ENCODE data around the gene OR10H4. TPM values are rescaled to one million over a fixed set of nuclear protein-coding genes. Genes with fewer than 3 reads are reported as not detected.

Gene OR10H4
- total RNA-seq, 1 experiment from 2014 or later, result not detected

GRCh38 chr19:15919243-15919642 is 29.6 kb upstream of the OR10H4 start:
- intact Hi-C loops (cut with micrococcal nuclease; ENCODE audit: unreplicated experiment), result no loop called here
- peaks cover 19% of the 10 kb centered on the region for H3K27me3 ChIP-seq (replicated peaks; ENCODE audit: insufficient read depth, low read depth, low read length, poor library complexity)
- H3K9me3 ChIP-seq (ENCODE audit: low read depth, low read length, poor library complexity, severe bottlenecking), result peaks cover 4% of the 10 kb centered on the region
- no peak for DNase-seq (ENCODE audit: low spot score)
- H3K27ac ChIP-seq (ENCODE audit: low read depth, low read length, poor library complexity, severe bottlenecking), result no peak overlapping the region
- H3K4me3 ChIP-seq (ENCODE audit: low read depth, low read length, poor library complexity, severe bottlenecking), result no peak overlapping the region
- no peaks in the 10 kb centered on the region for H3K36me3 ChIP-seq (ENCODE audit: insufficient read depth, low read length, poor library complexity, severe bottlenecking)
- no peak for TF ChIP-seq EZH2 (IDR thresholded peaks at IDR 0.05; ENCODE audit: borderline replicate concordance, low read depth, low read length, poor library complexity, severe bottlenecking)
- TF ChIP-seq, protein P1, sequence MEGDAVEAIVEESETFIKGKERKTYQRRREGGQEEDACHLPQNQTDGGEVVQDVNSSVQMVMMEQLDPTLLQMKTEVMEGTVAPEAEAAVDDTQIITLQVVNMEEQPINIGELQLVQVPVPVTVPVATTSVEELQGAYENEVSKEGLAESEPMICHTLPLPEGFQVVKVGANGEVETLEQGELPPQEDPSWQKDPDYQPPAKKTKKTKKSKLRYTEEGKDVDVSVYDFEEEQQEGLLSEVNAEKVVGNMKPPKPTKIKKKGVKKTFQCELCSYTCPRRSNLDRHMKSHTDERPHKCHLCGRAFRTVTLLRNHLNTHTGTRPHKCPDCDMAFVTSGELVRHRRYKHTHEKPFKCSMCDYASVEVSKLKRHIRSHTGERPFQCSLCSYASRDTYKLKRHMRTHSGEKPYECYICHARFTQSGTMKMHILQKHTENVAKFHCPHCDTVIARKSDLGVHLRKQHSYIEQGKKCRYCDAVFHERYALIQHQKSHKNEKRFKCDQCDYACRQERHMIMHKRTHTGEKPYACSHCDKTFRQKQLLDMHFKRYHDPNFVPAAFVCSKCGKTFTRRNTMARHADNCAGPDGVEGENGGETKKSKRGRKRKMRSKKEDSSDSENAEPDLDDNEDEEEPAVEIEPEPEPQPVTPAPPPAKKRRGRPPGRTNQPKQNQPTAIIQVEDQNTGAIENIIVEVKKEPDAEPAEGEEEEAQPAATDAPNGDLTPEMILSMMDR (conservative IDR thresholded peaks at IDR 0.05; ENCODE audit: low read depth, low read length), result no peak
- ChIA-PET CTCF (no interaction called here), POLR2A (ENCODE audit: low non-redundant PET) (no interaction called here)
- H3K4me1 ChIP-seq (ENCODE audit: insufficient read depth, low read length, poor library complexity, severe bottlenecking), result no peaks in the 10 kb centered on the region
- no TSS peak for BruUV-seq (replicated peaks)

DNA sequence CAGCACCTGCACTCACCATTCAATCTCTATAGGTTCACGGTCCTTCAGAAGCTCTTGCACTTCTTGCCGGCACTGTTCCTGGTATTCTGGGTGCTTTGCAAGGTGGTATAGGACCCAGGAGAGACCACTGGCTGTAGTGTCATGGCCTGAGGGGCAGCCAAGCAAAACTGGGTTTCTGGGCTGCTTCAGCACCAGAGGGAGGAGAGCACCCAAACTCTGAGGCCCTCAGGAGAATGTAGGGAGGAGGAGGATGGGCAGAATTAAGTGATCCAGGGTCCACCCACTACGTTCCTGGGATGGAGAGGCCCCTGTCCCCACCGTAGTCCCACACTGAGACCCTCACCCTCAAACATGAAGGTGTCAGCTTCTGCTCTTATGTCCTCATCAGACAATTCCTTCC is 26.8 kb upstream of the OR10H4 start:
- POLR2A ChIA-PET (ENCODE audit: low non-redundant PET), result no interaction called here
- TF ChIP-seq EZH2 (IDR thresholded peaks at IDR 0.05; ENCODE audit: borderline replicate concordance, low read depth, low read length, poor library complexity, severe bottlenecking), result no peak
- TF ChIP-seq, protein P1 (conservative IDR thresholded peaks at IDR 0.05; ENCODE audit: low read depth, low read length), result no peak
- H3K4me1 ChIP-seq (ENCODE audit: insufficient read depth, low read length, poor library complexity, severe bottlenecking), result no peaks in the 10 kb centered on the region
- CTCF ChIA-PET, result no interaction called here
- no peaks in the 10 kb centered on the region for H3K36me3 ChIP-seq (ENCODE audit: insufficient read depth, low read length, poor library complexity, severe bottlenecking)
- BruUV-seq (replicated peaks), result no TSS peak
- DNase-seq (ENCODE audit: low spot score), result no peak
- intact Hi-C loops (cut with micrococcal nuclease; ENCODE audit: unreplicated experiment), result no loop called here
- H3K27me3 ChIP-seq (replicated peaks; ENCODE audit: insufficient read depth, low read depth, low read length, poor library complexity), result peaks cover 31% of the 10 kb centered on the region
- no peaks in the 10 kb centered on the region for H3K9me3 ChIP-seq (ENCODE audit: low read depth, low read length, poor library complexity, severe bottlenecking)
- no peak overlapping the region for H3K4me3 ChIP-seq (ENCODE audit: low read depth, low read length, poor library complexity, severe bottlenecking)
- H3K27ac ChIP-seq (ENCODE audit: low read depth, low read length, poor library complexity, severe bottlenecking), result no peak overlapping the region

- H3K27me3 ChIP-seq (replicated peaks; ENCODE audit: insufficient read depth, low read depth, low read length, poor library complexity), result peaks cover 31% of the 10 kb centered on the region
- ChIA-PET CTCF (no interaction called here), POLR2A (ENCODE audit: low non-redundant PET) (no interaction called here)
- no peak overlapping the region for H3K4me3 ChIP-seq (ENCODE audit: low read depth, low read length, poor library complexity, severe bottlenecking)
- intact Hi-C loops (cut with micrococcal nuclease; ENCODE audit: unreplicated experiment), result no loop called here
- H3K9me3 ChIP-seq (ENCODE audit: low read depth, low read length, poor library complexity, severe bottlenecking), result no peaks in the 10 kb centered on the region
- no TSS peak for BruUV-seq (replicated peaks)
- no peak for DNase-seq (ENCODE audit: low spot score)
- H3K36me3 ChIP-seq (ENCODE audit: insufficient read depth, low read length, poor library complexity, severe bottlenecking), result no peaks in the 10 kb centered on the region
- no peaks in the 10 kb centered on the region for H3K4me1 ChIP-seq (ENCODE audit: insufficient read depth, low read length, poor library complexity, severe bottlenecking)
- TF ChIP-seq EZH2 (IDR thresholded peaks at IDR 0.05; ENCODE audit: borderline replicate concordance, low read depth, low read length, poor library complexity, severe bottlenecking), result no peak
- TF ChIP-seq, protein P1 (conservative IDR thresholded peaks at IDR 0.05; ENCODE audit: low read depth, low read length), result no peak
- no peak overlapping the region for H3K27ac ChIP-seq (ENCODE audit: low read depth, low read length, poor library complexity, severe bottlenecking)
These were observed 25.1 kb upstream of the OR10H4 start for GRCh38 chr19:15923702-15924101.

All from A673 (cell line).